ENCODE results near the gene RPL5.

- no peak for TF ChIP-seq CTCF (tag by site-specific recombination; IDR thresholded peaks at IDR 0.05)
- no peak for TF ChIP-seq ZBTB7A (tag by site-specific recombination; IDR thresholded peaks at IDR 0.05; ENCODE audit: low read depth)
- no peak for TF ChIP-seq ZSCAN18 (tag by site-specific recombination; IDR thresholded peaks at IDR 0.05)
- TF ChIP-seq ZNF24 (tag by site-specific recombination; IDR thresholded peaks at IDR 0.05): no peak
- no peak for TF ChIP-seq ZNF354C (tag by site-specific recombination; IDR thresholded peaks at IDR 0.05; ENCODE audit: borderline replicate concordance, low read depth)
- TF ChIP-seq ZNF785 (tag by site-specific recombination; IDR thresholded peaks at IDR 0.05): no peak
- TF ChIP-seq ZNF350 (tag by site-specific recombination; IDR thresholded peaks at IDR 0.05): no peak
- TF ChIP-seq ATF2 (tag by site-specific recombination; IDR thresholded peaks at IDR 0.05; ENCODE audit: low read depth): no peak
- no peak for TF ChIP-seq ZNF302 (tag by site-specific recombination; IDR thresholded peaks at IDR 0.05; ENCODE audit: low read depth)
Observed at GRCh38 chr1:92844439-92844838, 12.6 kb downstream of the RPL5 start.
